Spleen (tissue), 7 donors: Measurements from ENCODE around the gene LYRM4.

Source experiments
- CTCF ChIP-seq, 11 experiments: fragments of 200-600 bp in 7 of 11; fragments of 450-650 bp in 4 of 11; sonication (generic) in 4 of 11; IDR thresholded peaks in 8 of 11; conservative IDR thresholded peaks in 3 of 11; 1 replicate in 7 of 11; 2 replicates in 4 of 11; pipeline versions ENCODE4 v1.4.0 to v1.8.0; 2016 to 2021; ENCODE audit warnings: antibody characterized with exemption in 11 of 11, inconsistent platforms in 4 of 11, mild to moderate bottlenecking in 1 of 11
- POLR2A ChIP-seq, 3 donors: fragments of 450-650 bp; IDR thresholded peaks; one replicate each; pipeline ENCODE4 v1.5.1; 2017; ENCODE audit warnings: antibody characterized with exemption in 3 of 3, mild to moderate bottlenecking in 1 of 3
- POLR2AphosphoS5 ChIP-seq, 3 donors: sonication (generic); formaldehyde crosslinking; IDR thresholded peaks; one replicate each; pipeline ENCODE4 v1.5.1; 2017; ENCODE audit warnings: antibody characterized with exemption in 3 of 3
- donor health status: DM: no; HTN: no; CAD: no; lungs with moderate emphysema.
- donor health status: DM: no; HTN: no; CAD: no.
- donor health status: DM: no; HTN: no; CAD: no.

GRCh38 chr6:5150551-5151075 lies 110.1 kb downstream of the LYRM4 start:
- TF ChIP-seq CTCF (IDR thresholded peaks at IDR 0.05 in 8 of 11, conservative IDR thresholded peaks at IDR 0.05 in 3 of 11), result no peak
- no peak for TF ChIP-seq POLR2A (IDR thresholded peaks at IDR 0.05)
- no peak for TF ChIP-seq POLR2AphosphoS5 (IDR thresholded peaks at IDR 0.05)
